Neutrophil (primary cell): ENCODE data around the gene CFAP410.
"Not testable (repeated sequence)": the region's sequence is repeated elsewhere in the genome, so short reads cannot be mapped to it uniquely, and the experiment has no call there.

Experiments
- H3K27ac ChIP-seq: fragments of 200-600 bp; sonication (generic); 2 replicates; pipeline ENCODE4 v1.5.1; 2016; ENCODE audit warnings: mild to moderate bottlenecking, moderate library complexity
- H3K27me3 ChIP-seq: fragments of 200-600 bp; sonication (generic); 2 replicates; pipeline ENCODE4 v1.6.0; 2016; ENCODE audit warnings: mild to moderate bottlenecking
- H3K36me3 ChIP-seq: fragments of 200-600 bp; sonication (generic); 2 replicates; pipeline ENCODE4 v1.5.1; 2017
- H3K4me1 ChIP-seq, 2 experiments: fragments of 200-600 bp in 1 of 2; sonication (generic) in 1 of 2; 1 replicate in 1 of 2; 2 replicates in 1 of 2; pipeline versions ENCODE4 v1.5.1 to v1.6.1; 2013 to 2016; ENCODE audit warnings: low read depth in 1 of 2, low read length in 1 of 2, mild to moderate bottlenecking in 1 of 2, moderate library complexity in 1 of 2; ENCODE audit not compliant: control insufficient read depth in 1 of 2, insufficient read depth in 1 of 2
- H3K4me3 ChIP-seq, 2 experiments: fragments of 200-600 bp in 1 of 2; sonication (generic) in 1 of 2; 1 replicate in 1 of 2; 2 replicates in 1 of 2; pipeline ENCODE4 v1.5.1; 2013 to 2016; ENCODE audit warnings: low read depth in 1 of 2, low read length in 1 of 2, mild to moderate bottlenecking in 1 of 2, moderate library complexity in 1 of 2
- H3K9me3 ChIP-seq: fragments of 200-600 bp; sonication (generic); 2 replicates; pipeline ENCODE4 v1.5.1; 2016
- TF ChIP-seq, protein P1 (sequence below): fragments of 200-600 bp; sonication (generic); IDR thresholded peaks from 2 replicates; pipeline ENCODE4 v1.5.1; 2016; ENCODE audit warnings: antibody characterized with exemption

Gene CFAP410

DNA sequence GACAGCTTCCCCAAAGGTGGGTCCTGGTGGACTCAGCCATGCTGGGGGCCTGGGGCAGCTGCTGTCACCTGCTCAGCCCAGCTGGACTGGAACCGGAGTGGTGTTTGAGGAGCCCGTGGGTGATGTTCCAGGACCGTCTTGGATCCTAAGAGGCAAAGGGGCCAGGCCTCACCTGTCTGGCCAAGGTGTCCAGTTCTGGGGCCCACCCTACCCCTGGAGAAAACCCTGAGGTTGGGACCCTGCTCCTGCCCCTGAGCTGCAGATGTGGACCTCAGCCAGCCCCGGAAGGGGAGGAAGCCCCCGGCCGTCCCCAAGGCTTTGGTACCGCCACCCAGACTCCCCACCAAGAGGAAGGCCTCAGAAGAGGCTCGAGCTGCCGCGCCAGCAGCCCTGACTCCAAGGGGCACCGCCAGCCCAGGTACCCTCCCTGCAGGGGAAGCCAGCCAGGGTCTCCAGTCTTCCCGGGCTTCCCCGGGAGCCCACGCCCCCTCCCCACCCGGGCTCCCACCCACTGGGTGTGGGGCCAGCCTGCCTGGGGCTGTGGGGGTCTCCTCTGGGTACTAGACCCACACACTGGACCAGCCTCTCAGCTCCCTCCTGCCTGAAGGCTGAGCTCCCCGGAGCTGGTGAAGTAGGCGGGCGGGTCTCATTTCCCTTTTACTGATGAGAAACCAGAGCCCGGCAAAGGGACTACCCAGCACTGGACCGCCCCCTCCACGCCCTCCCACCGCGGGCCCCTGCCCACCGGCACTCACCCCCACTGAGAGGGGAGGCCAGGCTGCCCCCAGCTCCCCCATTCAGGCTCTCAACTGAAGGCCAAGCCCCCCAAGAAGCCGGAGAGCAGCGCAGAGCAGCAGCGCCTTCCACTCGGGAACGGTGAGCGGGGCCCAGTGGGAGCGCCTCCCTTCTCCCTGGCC lies 52.2 kb downstream of the CFAP410 start:
- Histone ChIP-seq H3K36me3 (no peaks in the 10 kb centered on the region), H3K9me3 (no peaks in the 10 kb centered on the region), H3K4me3 (no peak overlapping the region), H3K27me3 (peaks cover 43% of the 10 kb centered on the region), H3K27ac (no peak overlapping the region), H3K4me1 (no peaks in the 10 kb centered on the region)
- TF ChIP-seq, protein P1, sequence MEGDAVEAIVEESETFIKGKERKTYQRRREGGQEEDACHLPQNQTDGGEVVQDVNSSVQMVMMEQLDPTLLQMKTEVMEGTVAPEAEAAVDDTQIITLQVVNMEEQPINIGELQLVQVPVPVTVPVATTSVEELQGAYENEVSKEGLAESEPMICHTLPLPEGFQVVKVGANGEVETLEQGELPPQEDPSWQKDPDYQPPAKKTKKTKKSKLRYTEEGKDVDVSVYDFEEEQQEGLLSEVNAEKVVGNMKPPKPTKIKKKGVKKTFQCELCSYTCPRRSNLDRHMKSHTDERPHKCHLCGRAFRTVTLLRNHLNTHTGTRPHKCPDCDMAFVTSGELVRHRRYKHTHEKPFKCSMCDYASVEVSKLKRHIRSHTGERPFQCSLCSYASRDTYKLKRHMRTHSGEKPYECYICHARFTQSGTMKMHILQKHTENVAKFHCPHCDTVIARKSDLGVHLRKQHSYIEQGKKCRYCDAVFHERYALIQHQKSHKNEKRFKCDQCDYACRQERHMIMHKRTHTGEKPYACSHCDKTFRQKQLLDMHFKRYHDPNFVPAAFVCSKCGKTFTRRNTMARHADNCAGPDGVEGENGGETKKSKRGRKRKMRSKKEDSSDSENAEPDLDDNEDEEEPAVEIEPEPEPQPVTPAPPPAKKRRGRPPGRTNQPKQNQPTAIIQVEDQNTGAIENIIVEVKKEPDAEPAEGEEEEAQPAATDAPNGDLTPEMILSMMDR, result no peak

DNA sequence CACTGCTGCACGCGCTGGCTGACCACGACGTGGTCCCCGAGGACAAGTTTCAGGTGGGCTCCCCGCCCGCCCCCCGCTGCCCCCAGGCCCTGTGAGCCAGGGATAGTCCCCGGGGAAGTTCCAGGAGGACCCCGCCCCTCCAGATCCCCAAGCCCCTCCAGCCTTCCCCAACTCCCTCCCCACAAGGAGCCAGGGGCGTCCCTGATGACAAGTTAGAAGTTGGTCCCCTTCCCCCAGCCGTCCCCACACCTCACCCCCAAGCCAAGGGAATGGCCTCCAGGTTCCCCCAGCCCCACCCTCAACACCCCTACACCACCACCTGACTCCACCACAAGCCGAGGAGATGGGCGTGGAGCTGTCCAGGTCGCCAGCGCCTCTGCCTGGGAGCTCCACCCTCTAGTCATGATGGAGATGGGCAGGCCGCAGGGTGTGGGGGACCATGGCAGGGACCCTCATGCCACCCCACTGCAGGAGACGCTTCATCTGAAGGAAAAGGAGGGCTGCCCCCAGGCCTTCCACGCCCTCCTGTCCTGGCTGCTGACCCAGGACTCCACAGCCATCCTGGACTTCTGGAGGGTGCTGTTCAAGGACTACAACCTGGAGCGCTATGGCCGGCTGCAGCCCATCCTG lies 53.0 kb downstream of the CFAP410 start:
- Histone ChIP-seq H3K27me3 (peaks cover 43% of the 10 kb centered on the region), H3K4me1 (no peaks in the 10 kb centered on the region), H3K36me3 (no peaks in the 10 kb centered on the region), H3K4me3 (no peak overlapping the region), H3K9me3 (no peaks in the 10 kb centered on the region), H3K27ac (no peak overlapping the region)
- TF ChIP-seq, protein P1, result no peak

DNA sequence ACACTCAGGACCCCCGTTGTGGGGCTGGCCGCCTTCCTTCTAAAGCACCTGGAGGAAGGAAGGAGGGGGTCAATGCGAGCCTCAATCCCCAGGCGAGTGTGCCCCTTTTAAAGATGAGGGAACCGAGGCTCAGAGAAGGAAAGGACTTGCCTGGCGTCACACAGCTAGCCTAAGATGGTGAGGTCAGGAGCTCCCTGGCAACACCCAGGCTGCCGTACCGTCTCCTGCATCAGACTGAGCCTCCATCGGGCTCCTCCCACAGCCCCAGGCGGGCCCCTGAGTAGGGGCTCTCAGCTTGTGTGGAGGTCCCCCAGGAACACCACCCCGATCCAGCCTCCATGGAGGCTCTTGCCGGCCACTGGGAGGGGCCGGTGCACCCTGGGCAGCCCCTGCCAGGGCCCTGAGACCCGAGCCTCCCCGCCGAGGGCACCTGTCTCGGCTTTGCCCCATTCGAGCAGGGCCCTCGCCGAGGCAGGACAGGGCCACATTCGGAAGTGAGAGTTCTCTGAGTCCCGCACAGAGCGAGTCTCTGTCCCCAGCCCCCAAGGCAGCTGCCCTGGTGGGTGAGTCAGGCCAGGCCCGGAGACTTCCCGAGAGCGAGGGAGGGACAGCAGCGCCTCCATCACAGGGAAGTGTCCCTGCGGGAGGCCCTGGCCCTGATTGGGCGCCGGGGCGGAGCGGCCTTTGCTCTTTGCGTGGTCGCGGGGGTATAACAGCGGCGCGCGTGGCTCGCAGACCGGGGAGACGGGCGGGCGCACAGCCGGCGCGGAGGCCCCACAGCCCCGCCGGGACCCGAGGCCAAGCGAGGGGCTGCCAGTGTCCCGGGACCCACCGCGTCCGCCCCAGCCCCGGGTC lies 53.8 kb downstream of the CFAP410 start, which contains the start of gene AIRE:
Gene AIRE (plus strand): TSS at position 739 of the 855 bp plus-strand sequence. CDS start 131 bp downstream, outside the sequence.
- Histone ChIP-seq H3K27me3 (peaks cover 43% of the 10 kb centered on the region), H3K36me3 (no peaks in the 10 kb centered on the region), H3K4me3 (no peak within 1 kb of the TSS), H3K9me3 (no peaks in the 10 kb centered on the region), H3K4me1 (no peaks in the 10 kb centered on the region), H3K27ac (no peak within 1 kb of the TSS)
- TF ChIP-seq, protein P1, result no peak

DNA sequence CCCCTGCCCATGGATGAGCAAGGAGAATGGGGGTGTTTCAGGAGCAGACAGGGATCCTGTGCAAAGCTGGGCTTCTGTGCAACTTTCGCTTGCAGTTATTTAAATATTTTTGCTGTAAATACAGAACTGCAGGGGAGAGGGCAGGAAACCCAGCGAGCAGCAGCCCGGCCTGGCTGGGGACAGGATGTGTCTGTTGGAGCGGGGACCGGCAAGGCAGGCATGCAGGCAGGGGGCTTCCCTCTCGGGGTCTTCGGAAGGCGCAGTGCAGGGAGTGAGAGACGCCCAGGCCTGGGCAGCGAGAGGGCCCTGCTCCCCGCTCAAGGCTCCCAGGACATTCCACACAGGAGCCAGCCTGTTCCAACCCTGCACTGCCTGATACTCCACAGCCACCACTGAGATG lies 55.2 kb downstream of the CFAP410 start:
- Histone ChIP-seq H3K27me3 (peaks cover 43% of the 10 kb centered on the region), H3K9me3 (no peaks in the 10 kb centered on the region), H3K4me1 (no peaks in the 10 kb centered on the region), H3K36me3 (no peaks in the 10 kb centered on the region), H3K27ac (no peak overlapping the region), H3K4me3 (no peak overlapping the region)
- TF ChIP-seq, protein P1, result no peak

DNA sequence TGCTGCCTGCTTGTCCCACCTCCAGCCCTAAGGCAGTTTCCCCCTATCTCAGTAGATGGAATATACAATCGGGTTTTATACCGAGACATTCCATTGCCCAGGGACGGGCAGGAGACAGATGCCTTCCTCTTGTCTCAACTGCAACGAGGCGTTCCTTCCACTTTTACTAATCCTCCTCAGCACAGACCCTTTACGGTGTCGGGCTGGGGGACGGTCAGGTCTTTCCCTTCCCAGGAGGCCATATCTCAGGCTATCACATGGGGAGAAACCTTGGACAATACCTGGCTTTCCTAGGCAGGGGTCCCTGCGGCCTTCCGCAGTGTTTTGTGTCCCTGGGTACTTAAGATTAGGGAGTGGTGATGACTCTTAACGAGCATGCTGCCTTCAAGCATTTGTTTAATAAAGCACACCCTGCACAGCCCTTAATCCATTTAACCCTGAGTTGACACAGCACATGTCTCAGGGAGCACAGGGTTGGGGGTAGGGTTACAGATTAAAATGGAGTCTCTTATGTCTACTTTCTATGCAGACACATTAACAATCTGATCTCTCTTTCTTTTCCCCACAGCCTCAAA lies 55.9 kb downstream of the CFAP410 start:
- H3K9me3 ChIP-seq, H3K4me1 ChIP-seq, H3K36me3 ChIP-seq, H3K4me3 ChIP-seq, H3K27ac ChIP-seq: not testable (repeated sequence)
- H3K27me3 ChIP-seq, result peaks cover 43% of the 10 kb centered on the region
